HepG2 (cell line): ENCODE data around the gene OSER1. TPM values are rescaled to one million over a fixed set of nuclear protein-coding genes. Genes with fewer than 3 reads are reported as not detected.

Experiments used
- EHMT2 ChIP-seq: fragments of 200-600 bp; sonication (generic); IDR thresholded peaks from 2 replicates; pipeline ENCODE4 v1.7.0; 2017; ENCODE audit warnings: antibody characterized with exemption, low read depth, low read length, borderline replicate concordance
- ISL2 ChIP-seq: sonication (generic); formaldehyde crosslinking; IDR thresholded peaks from 2 replicates; pipeline ENCODE4 v1.5.0; 2020; ENCODE audit warnings: missing genetic modification reagents
- NCOA5 ChIP-seq: sonication (generic); formaldehyde crosslinking; IDR thresholded peaks from 2 replicates; pipeline ENCODE4 v1.4.0; 2020; ENCODE audit warnings: missing genetic modification reagents
- NR2F1 ChIP-seq, 2 experiments: fragments of 450-650 bp in 1 of 2; formaldehyde crosslinking in 1 of 2; IDR thresholded peaks; 2 replicates each; pipeline versions ENCODE4 v1.5.0 to v1.6.1; 2016 to 2020; ENCODE audit warnings: mild to moderate bottlenecking in 1 of 2, missing compliant biosample characterization in 1 of 2, missing genetic modification reagents in 1 of 2, moderate library complexity in 1 of 2
- ONECUT2 ChIP-seq: sonication (generic); formaldehyde crosslinking; IDR thresholded peaks from 2 replicates; pipeline ENCODE4 v1.4.0; 2020; ENCODE audit warnings: missing genetic modification reagents
- SIN3A ChIP-seq: IDR thresholded peaks from 2 replicates; pipeline ENCODE4 v1.6.1; 2011; ENCODE audit warnings: low read depth, mild to moderate bottlenecking, control low read depth, low read length, borderline replicate concordance
- SMAD3 ChIP-seq: sonication (generic); formaldehyde crosslinking; IDR thresholded peaks from 2 replicates; pipeline ENCODE4 v1.4.0; 2020; ENCODE audit warnings: missing genetic modification reagents
- TBX3 ChIP-seq: fragments of 450-650 bp; IDR thresholded peaks from 2 replicates; pipeline ENCODE4 v1.6.1; 2017; ENCODE audit warnings: antibody characterized with exemption, mild to moderate bottlenecking, inconsistent platforms, borderline replicate concordance
- THAP11 ChIP-seq: IDR thresholded peaks from 2 replicates; pipeline ENCODE4 v1.6.1; 2016; ENCODE audit warnings: missing biosample characterization, missing genetic modification reagents
- YEATS4 ChIP-seq: sonication (generic); formaldehyde crosslinking; IDR thresholded peaks from 2 replicates; pipeline ENCODE4 v1.4.0; 2020; ENCODE audit warnings: missing genetic modification reagents, borderline replicate concordance
- ZBTB7B ChIP-seq: sonication (generic); formaldehyde crosslinking; IDR thresholded peaks from 2 replicates; pipeline ENCODE4 v1.4.0; 2020; ENCODE audit warnings: missing genetic modification reagents
- ZEB1 ChIP-seq: IDR thresholded peaks from 2 replicates; pipeline ENCODE4 v1.6.1; 2012; ENCODE audit warnings: mild to moderate bottlenecking, low read depth, inconsistent platforms; ENCODE audit not compliant: insufficient replicate concordance
- ZNF121 ChIP-seq: sonication (generic); formaldehyde crosslinking; IDR thresholded peaks from 2 replicates; pipeline ENCODE4 v1.5.0; 2020; ENCODE audit warnings: mild to moderate bottlenecking, missing genetic modification reagents
- ZNF503 ChIP-seq: sonication (generic); formaldehyde crosslinking; IDR thresholded peaks from 2 replicates; pipeline ENCODE4 v1.4.0; 2020; ENCODE audit warnings: missing genetic modification reagents
- ZNF652 ChIP-seq: IDR thresholded peaks from 2 replicates; pipeline ENCODE4 v1.6.1; 2016; ENCODE audit warnings: low read depth, borderline replicate concordance
- polyA plus RNA-seq, 8 experiments: library from polyadenylated mRNA; depleted of rRNA in 3 of 8; stranded (reverse) in 7 of 8; unstranded in 1 of 8; fragments of >200 nt; fragmentation: Illumina TruSeq in 4 of 8; extraction: Trizol in 4 of 8; gene quantifications; 2 replicates each; pipeline versions ENCODE4 v1.2.1 to v1.2.3, GENCODE V29; 2011 to 2016; ENCODE audit warnings: low read depth in 4 of 8, missing spikeins in 1 of 8, mixed read lengths in 1 of 8; ENCODE audit not compliant: insufficient read depth in 1 of 8
- total RNA-seq, 5 experiments: library from RNA; depleted of rRNA; stranded (reverse); fragments of >200 nt; fragmentation: Illumina TruSeq; extraction: Trizol; gene quantifications; 2 replicates each; pipeline ENCODE4 v1.2.3, GENCODE V29; 2016; ENCODE audit warnings: low read depth in 1 of 5
- TF ChIP-seq, protein P1 (sequence below): IDR thresholded peaks from 2 replicates; pipeline ENCODE4 v1.6.1; 2018; ENCODE audit warnings: missing genetic modification reagents, mild to moderate bottlenecking, missing compliant biosample characterization
- TF ChIP-seq, protein P2 (sequence below): sonication (generic); formaldehyde crosslinking; IDR thresholded peaks from 2 replicates; pipeline ENCODE4 v1.4.0; 2020; ENCODE audit warnings: missing genetic modification reagents
- TF ChIP-seq, protein P3 (sequence below): sonication (generic); formaldehyde crosslinking; IDR thresholded peaks from 2 replicates; pipeline ENCODE4 v1.4.0; 2020; ENCODE audit warnings: missing genetic modification reagents, borderline replicate concordance
- TF ChIP-seq, protein P4 (sequence below): sonication (generic); formaldehyde crosslinking; conservative IDR thresholded peaks from 2 replicates; pipeline ENCODE4 v1.4.0; 2020; ENCODE audit warnings: mild to moderate bottlenecking, missing genetic modification reagents, moderate library complexity
- TF ChIP-seq, protein P5 (sequence below): sonication (generic); formaldehyde crosslinking; IDR thresholded peaks from 2 replicates; pipeline ENCODE4 v1.5.1; 2020; ENCODE audit warnings: missing genetic modification reagents, mild to moderate bottlenecking, borderline replicate concordance

Gene OSER1
- total and polyA plus RNA-seq, 2 of the 13 experiments (the other 11 are each of a cell fraction or from before 2014, with no cell fraction given), result 71.2 to 71.5 TPM

DNA sequence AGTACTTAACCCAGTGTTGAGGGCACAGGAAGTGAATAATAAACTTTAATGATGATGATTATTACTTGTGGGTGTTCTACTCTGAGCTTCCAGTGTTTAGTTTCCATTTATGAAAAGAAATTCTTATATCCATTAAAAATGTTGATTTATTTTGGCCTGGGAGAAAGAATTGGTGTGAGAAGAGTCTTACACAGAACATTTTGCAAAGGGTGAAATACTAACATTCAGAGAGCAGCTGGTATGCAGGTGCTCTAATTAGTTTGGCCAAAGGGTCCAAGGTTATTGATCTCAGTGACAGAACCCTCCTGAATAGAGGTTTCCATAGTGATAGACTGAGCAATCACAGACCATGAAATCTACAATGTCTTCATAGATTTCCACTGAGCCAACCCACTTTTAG lies 4.4 kb downstream of the OSER1 start (continued):
- TF ChIP-seq YEATS4 (0 out of 2 replicates have a peak, but pooled peaks have one; percentile 41), SIN3A (0 out of 2 replicates have a peak, but pooled peaks have one; percentile 47), SMAD3 (no peak), THAP11 (CRISPR knock-in tag) (0 out of 2 replicates have a peak, but pooled peaks have one; percentile 37), ZNF652 (CRISPR knock-in tag) (peak; percentile 10; the same call in 1 of the 2 replicates), ISL2 (CRISPR knock-in tag) (0 out of 2 replicates have a peak, but pooled peaks have one; percentile 47), TBX3 (peak; percentile 37; the same call in 1 of the 2 replicates), ZNF503 (0 out of 2 replicates have a peak, but pooled peaks have one; percentile 32), ZNF121 (CRISPR knock-in tag) (no peak), EHMT2 (peak; percentile 40; the same call in 1 of the 2 replicates), ONECUT2 (CRISPR knock-in tag) (peak; percentile 87), ZBTB7B (CRISPR knock-in tag) (0 out of 2 replicates have a peak, but pooled peaks have one; percentile 45), NR2F1 (CRISPR knock-in tag; IDR thresholded peaks at IDR 0.05) (peak in 1 of 2 experiments; percentile 27; a peak in 1 of 4 replicates), ZEB1 (peak; percentile 69), NCOA5 (CRISPR knock-in tag) (no peak)
- TF ChIP-seq, protein P1, sequence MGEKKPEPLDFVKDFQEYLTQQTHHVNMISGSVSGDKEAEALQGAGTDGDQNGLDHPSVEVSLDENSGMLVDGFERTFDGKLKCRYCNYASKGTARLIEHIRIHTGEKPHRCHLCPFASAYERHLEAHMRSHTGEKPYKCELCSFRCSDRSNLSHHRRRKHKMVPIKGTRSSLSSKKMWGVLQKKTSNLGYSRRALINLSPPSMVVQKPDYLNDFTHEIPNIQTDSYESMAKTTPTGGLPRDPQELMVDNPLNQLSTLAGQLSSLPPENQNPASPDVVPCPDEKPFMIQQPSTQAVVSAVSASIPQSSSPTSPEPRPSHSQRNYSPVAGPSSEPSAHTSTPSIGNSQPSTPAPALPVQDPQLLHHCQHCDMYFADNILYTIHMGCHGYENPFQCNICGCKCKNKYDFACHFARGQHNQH (CRISPR knock-in tag), result 0 out of 2 replicates have a peak, but pooled peaks have one; percentile 48
- TF ChIP-seq, protein P2, sequence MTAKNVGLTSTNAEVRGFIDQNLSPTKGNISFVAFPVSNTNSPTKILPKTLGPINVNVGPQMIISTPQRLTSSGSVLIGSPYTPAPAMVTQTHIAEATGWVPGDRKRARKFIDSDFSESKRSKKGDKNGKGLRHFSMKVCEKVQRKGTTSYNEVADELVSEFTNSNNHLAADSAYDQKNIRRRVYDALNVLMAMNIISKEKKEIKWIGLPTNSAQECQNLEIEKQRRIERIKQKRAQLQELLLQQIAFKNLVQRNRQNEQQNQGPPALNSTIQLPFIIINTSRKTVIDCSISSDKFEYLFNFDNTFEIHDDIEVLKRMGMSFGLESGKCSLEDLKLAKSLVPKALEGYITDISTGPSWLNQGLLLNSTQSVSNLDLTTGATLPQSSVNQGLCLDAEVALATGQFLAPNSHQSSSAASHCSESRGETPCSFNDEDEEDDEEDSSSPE, result 0 out of 2 replicates have a peak, but pooled peaks have one; percentile 7
- TF ChIP-seq, protein P3, sequence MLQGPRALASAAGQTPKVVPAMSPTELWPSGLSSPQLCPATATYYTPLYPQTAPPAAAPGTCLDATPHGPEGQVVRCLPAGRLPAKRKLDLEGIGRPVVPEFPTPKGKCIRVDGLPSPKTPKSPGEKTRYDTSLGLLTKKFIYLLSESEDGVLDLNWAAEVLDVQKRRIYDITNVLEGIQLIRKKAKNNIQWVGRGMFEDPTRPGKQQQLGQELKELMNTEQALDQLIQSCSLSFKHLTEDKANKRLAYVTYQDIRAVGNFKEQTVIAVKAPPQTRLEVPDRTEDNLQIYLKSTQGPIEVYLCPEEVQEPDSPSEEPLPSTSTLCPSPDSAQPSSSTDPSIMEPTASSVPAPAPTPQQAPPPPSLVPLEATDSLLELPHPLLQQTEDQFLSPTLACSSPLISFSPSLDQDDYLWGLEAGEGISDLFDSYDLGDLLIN (CRISPR knock-in tag), result no peak
- TF ChIP-seq, protein P4, sequence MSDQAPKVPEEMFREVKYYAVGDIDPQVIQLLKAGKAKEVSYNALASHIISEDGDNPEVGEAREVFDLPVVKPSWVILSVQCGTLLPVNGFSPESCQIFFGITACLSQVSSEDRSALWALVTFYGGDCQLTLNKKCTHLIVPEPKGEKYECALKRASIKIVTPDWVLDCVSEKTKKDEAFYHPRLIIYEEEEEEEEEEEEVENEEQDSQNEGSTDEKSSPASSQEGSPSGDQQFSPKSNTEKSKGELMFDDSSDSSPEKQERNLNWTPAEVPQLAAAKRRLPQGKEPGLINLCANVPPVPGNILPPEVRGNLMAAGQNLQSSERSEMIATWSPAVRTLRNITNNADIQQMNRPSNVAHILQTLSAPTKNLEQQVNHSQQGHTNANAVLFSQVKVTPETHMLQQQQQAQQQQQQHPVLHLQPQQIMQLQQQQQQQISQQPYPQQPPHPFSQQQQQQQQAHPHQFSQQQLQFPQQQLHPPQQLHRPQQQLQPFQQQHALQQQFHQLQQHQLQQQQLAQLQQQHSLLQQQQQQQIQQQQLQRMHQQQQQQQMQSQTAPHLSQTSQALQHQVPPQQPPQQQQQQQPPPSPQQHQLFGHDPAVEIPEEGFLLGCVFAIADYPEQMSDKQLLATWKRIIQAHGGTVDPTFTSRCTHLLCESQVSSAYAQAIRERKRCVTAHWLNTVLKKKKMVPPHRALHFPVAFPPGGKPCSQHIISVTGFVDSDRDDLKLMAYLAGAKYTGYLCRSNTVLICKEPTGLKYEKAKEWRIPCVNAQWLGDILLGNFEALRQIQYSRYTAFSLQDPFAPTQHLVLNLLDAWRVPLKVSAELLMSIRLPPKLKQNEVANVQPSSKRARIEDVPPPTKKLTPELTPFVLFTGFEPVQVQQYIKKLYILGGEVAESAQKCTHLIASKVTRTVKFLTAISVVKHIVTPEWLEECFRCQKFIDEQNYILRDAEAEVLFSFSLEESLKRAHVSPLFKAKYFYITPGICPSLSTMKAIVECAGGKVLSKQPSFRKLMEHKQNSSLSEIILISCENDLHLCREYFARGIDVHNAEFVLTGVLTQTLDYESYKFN (CRISPR knock-in tag), result peak; percentile 87
- TF ChIP-seq, protein P5, sequence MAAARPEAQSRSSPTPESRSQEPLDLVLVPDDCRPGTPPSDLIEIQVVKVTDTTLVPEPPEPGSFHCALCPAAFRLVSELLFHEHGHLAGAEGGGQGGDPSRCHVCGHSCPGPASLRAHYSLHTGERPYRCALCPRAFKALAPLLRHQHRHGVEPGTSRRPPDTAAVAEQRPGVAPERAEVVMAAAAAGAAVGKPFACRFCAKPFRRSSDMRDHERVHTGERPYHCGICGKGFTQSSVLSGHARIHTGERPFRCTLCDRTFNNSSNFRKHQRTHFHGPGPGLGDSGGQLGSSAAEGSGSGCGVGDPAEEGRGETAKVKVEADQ (CRISPR knock-in tag), result no peak
